Hematopoietic multipotent progenitor cell treated with erythropoietin and hydrocortisone succinate and interleukin-3 and kit ligand, for 6 days (in vitro differentiated cells): ENCODE results near the gene MEGF9.

Source experiments
- DNase-seq: peaks from one replicate; pipeline ENCODE4 v3.0.0-alpha.2; 2015

Gene MEGF9

GRCh38 chr9:120619751-120620655 lies 94.3 kb downstream of the MEGF9 start:
- peak; percentile 90 for DNase-seq

- peak; percentile 60 for DNase-seq
Measured at GRCh38 chr9:120616966-120617935, 97.0 kb downstream of the MEGF9 start.

- peak; percentile 30 for DNase-seq
Measured at GRCh38 chr9:120612218-120612617, 102.1 kb downstream of the MEGF9 start.

- DNase-seq: no peak
Measured at GRCh38 chr9:120611690-120612068, 102.6 kb downstream of the MEGF9 start.

- peak; percentile 63 for DNase-seq
Measured at GRCh38 chr9:120610975-120611689, 103.1 kb downstream of the MEGF9 start.

- no peak for DNase-seq
Measured at GRCh38 chr9:120609636-120610035, 104.6 kb downstream of the MEGF9 start.

- DNase-seq: no peak
Measured at GRCh38 chr9:120608421-120608820, 105.8 kb downstream of the MEGF9 start.

- DNase-seq: no peak
Measured at GRCh38 chr9:120603591-120603990, 110.7 kb downstream of the MEGF9 start.

- no peak for DNase-seq
Measured at GRCh38 chr9:120603010-120603409, 111.3 kb downstream of the MEGF9 start.

GRCh38 chr9:120593955-120594277 lies 120.4 kb downstream of the MEGF9 start:
- DNase-seq: no peak

- no peak for DNase-seq
Measured at GRCh38 chr9:120593250-120593954, 120.9 kb downstream of the MEGF9 start.

GRCh38 chr9:120592210-120592609 lies 122.1 kb downstream of the MEGF9 start:
- no peak for DNase-seq

GRCh38 chr9:120587328-120587727 lies 126.9 kb downstream of the MEGF9 start:
- no peak for DNase-seq

GRCh38 chr9:120583958-120584369 lies 130.3 kb downstream of the MEGF9 start:
- peak; percentile 96 for DNase-seq

- DNase-seq: peak; percentile 99
Measured at GRCh38 chr9:120580051-120580896, 134.0 kb downstream of the MEGF9 start, which contains the start of gene CDK5RAP2. Gene CDK5RAP2, minus strand, starts transcription at chr9:120580167. Its CDS starts 189 bp downstream, at chr9:120579978.

GRCh38 chr9:120579139-120580050 lies 134.9 kb downstream of the MEGF9 start:
- peak; percentile 54 for DNase-seq

- DNase-seq: no peak
Measured at GRCh38 chr9:120574473-120574872, 139.8 kb downstream of the MEGF9 start.

- DNase-seq: no peak
Measured at GRCh38 chr9:120572472-120572871, 141.8 kb downstream of the MEGF9 start.

- no peak for DNase-seq
Measured at GRCh38 chr9:120571443-120572257, 142.6 kb downstream of the MEGF9 start.
